PFSK-1 (cell line): Measurements from ENCODE around the gene TCF7L1.

Experiments
- FOXP2 ChIP-seq: optimal IDR thresholded peaks from 2 replicates; pipeline ENCODE3; 2011; ENCODE audit warnings: borderline replicate concordance, control low read depth, inconsistent platforms; ENCODE audit not compliant: insufficient read depth; ENCODE audit errors: extremely low read length, extremely low read depth
- POLR2AphosphoS5 ChIP-seq: IDR thresholded peaks from 2 replicates; pipeline ENCODE4 v1.6.1; 2012; ENCODE audit warnings: low read depth, mild to moderate bottlenecking, control low read depth, low read length, moderate library complexity
- REST ChIP-seq, 2 experiments: IDR thresholded peaks; 2 replicates each; pipeline versions ENCODE4 v1.6.1 to v1.8.0; 2011 to 2012; ENCODE audit warnings: low read depth in 2 of 2, low read length in 2 of 2, control low read depth in 1 of 2, inconsistent platforms in 1 of 2, mild to moderate bottlenecking in 1 of 2, moderate library complexity in 1 of 2; ENCODE audit not compliant: insufficient read depth in 1 of 2
- SIN3A ChIP-seq: IDR thresholded peaks from 2 replicates; pipeline ENCODE4 v1.6.1; 2012; ENCODE audit warnings: mild to moderate bottlenecking, low read length, moderate library complexity, borderline replicate concordance; ENCODE audit not compliant: insufficient read depth
- TAF1 ChIP-seq: IDR thresholded peaks from 2 replicates; pipeline ENCODE4 v1.6.1; 2012; ENCODE audit warnings: low read length, control low read depth, borderline replicate concordance; ENCODE audit not compliant: insufficient read depth

TCF7L1 gene

GRCh38 chr2:85215448-85216401 lies 82.5 kb downstream of the TCF7L1 start:
- peak; percentile 23 for TF ChIP-seq FOXP2
- no peak for TF ChIP-seq TAF1

- TF ChIP-seq POLR2AphosphoS5 (no peak), FOXP2 (no peak), REST (IDR thresholded peaks at IDR 0.05; ENCODE audit: insufficient read depth in 1 of 2, low read depth in 2 of 2, low read length in 2 of 2) (no peak), SIN3A (no peak), TAF1 (no peak)
These were observed 83.7 kb downstream of the TCF7L1 start for GRCh38 chr2:85216927-85217326.

- no peak for TF ChIP-seq POLR2AphosphoS5
- no peak for TF ChIP-seq FOXP2
- no peak for TF ChIP-seq TAF1
- TF ChIP-seq REST (IDR thresholded peaks at IDR 0.05; ENCODE audit: insufficient read depth in 1 of 2, low read depth in 2 of 2, low read length in 2 of 2), result no peak
- no peak for TF ChIP-seq SIN3A
These were observed 88.0 kb downstream of the TCF7L1 start for GRCh38 chr2:85221067-85221691.

- TF ChIP-seq POLR2AphosphoS5 (no peak), SIN3A (no peak), FOXP2 (no peak), TAF1 (no peak)
These were observed 89.6 kb downstream of the TCF7L1 start for GRCh38 chr2:85222792-85223191.

- TF ChIP-seq POLR2AphosphoS5, result no peak
- no peak for TF ChIP-seq FOXP2
- no peak for TF ChIP-seq SIN3A
- TF ChIP-seq REST (IDR thresholded peaks at IDR 0.05; ENCODE audit: insufficient read depth in 1 of 2, low read depth in 2 of 2, low read length in 2 of 2), result no peak
- TF ChIP-seq TAF1, result no peak
These were observed 93.6 kb downstream of the TCF7L1 start for GRCh38 chr2:85226783-85227182.
